ENCODE data around the gene ARVCF.
A peak's percentile ranks its signal among the peaks of the same experiment; 100 is the strongest.

ARVCF gene

GRCh38 chr22:19967850-19968449 is 48.7 kb downstream of the ARVCF start:
- no peaks in the 10 kb centered on the region for H4K20me1 ChIP-seq (ENCODE audit: control insufficient read depth, insufficient read depth, low read depth, low read length)
- H3K27ac ChIP-seq (ENCODE audit: low read depth, low read length) = no peak overlapping the region
- no peaks in the 10 kb centered on the region for H3K27me3 ChIP-seq (ENCODE audit: control insufficient read depth, low read length)
- H3K36me3 ChIP-seq (ENCODE audit: control insufficient read depth, low read length) = peaks cover 26% of the 10 kb centered on the region; the same call in 1 of the 2 replicates
- no peaks in the 10 kb centered on the region for H3K4me1 ChIP-seq (ENCODE audit: control insufficient read depth, low read length)
- H3K9me3 ChIP-seq (ENCODE audit: control insufficient read depth, insufficient read depth, low read length) = no peaks in the 10 kb centered on the region
- TF ChIP-seq EZH2phosphoT487 (IDR thresholded peaks at IDR 0.05; ENCODE audit: borderline replicate concordance, low read length) (no peak), CTCF (IDR thresholded peaks at IDR 0.05; ENCODE audit: low read depth, low read length, poor library complexity, severe bottlenecking) (no peak)
- no peaks in the 10 kb centered on the region for H3K9me2 ChIP-seq (replicated peaks; ENCODE audit: control insufficient read depth, low read length)
- no peak overlapping the region for H3K4me2 ChIP-seq (ENCODE audit: low read length)
- H3F3A ChIP-seq (ENCODE audit: control insufficient read depth, insufficient read depth) = no peaks in the 10 kb centered on the region
- no peak overlapping the region for H3K4me3 ChIP-seq (ENCODE audit: low read length)
- no peaks in the 10 kb centered on the region for H3K79me2 ChIP-seq (ENCODE audit: control insufficient read depth, low read length)

- Histone ChIP-seq H3K9me2 (replicated peaks; ENCODE audit: control insufficient read depth, low read length) (no peaks in the 10 kb centered on the region), H3K4me1 (ENCODE audit: control insufficient read depth, low read length) (no peaks in the 10 kb centered on the region), H3K79me2 (ENCODE audit: control insufficient read depth, low read length) (no peaks in the 10 kb centered on the region), H3K9me3 (ENCODE audit: control insufficient read depth, insufficient read depth, low read length) (no peaks in the 10 kb centered on the region), H4K20me1 (ENCODE audit: control insufficient read depth, insufficient read depth, low read depth, low read length) (0 out of 2 replicates have a peak, but pooled peaks cover 4% of the 10 kb centered on the region), H3K4me2 (ENCODE audit: low read length) (no peak overlapping the region), H3K4me3 (ENCODE audit: low read length) (no peak overlapping the region), H3K27ac (ENCODE audit: low read depth, low read length) (no peak overlapping the region), H3K36me3 (ENCODE audit: control insufficient read depth, low read length) (peaks cover 31% of the 10 kb centered on the region), H3K27me3 (ENCODE audit: control insufficient read depth, low read length) (no peaks in the 10 kb centered on the region), H3F3A (ENCODE audit: control insufficient read depth, insufficient read depth) (no peaks in the 10 kb centered on the region)
- TF ChIP-seq CTCF (IDR thresholded peaks at IDR 0.05; ENCODE audit: low read depth, low read length, poor library complexity, severe bottlenecking) (no peak), EZH2phosphoT487 (IDR thresholded peaks at IDR 0.05; ENCODE audit: borderline replicate concordance, low read length) (no peak)
Observed at GRCh38 chr22:19966908-19967750, 49.5 kb downstream of the ARVCF start.

- Histone ChIP-seq H3K4me2 (ENCODE audit: low read length) (no peak overlapping the region), H3K36me3 (ENCODE audit: control insufficient read depth, low read length) (peaks cover 34% of the 10 kb centered on the region), H3K27ac (ENCODE audit: low read depth, low read length) (no peak overlapping the region), H3K27me3 (ENCODE audit: control insufficient read depth, low read length) (no peaks in the 10 kb centered on the region), H4K20me1 (ENCODE audit: control insufficient read depth, insufficient read depth, low read depth, low read length) (0 out of 2 replicates have a peak, but pooled peaks cover 4% of the 10 kb centered on the region), H3K9me3 (ENCODE audit: control insufficient read depth, insufficient read depth, low read length) (no peaks in the 10 kb centered on the region), H3K4me1 (ENCODE audit: control insufficient read depth, low read length) (no peaks in the 10 kb centered on the region), H3K79me2 (ENCODE audit: control insufficient read depth, low read length) (no peaks in the 10 kb centered on the region), H3K4me3 (ENCODE audit: low read length) (no peak overlapping the region), H3F3A (ENCODE audit: control insufficient read depth, insufficient read depth) (no peaks in the 10 kb centered on the region), H3K9me2 (replicated peaks; ENCODE audit: control insufficient read depth, low read length) (no peaks in the 10 kb centered on the region)
- peak; percentile 62 for TF ChIP-seq CTCF (IDR thresholded peaks at IDR 0.05; ENCODE audit: low read depth, low read length, poor library complexity, severe bottlenecking)
- no peak for TF ChIP-seq EZH2phosphoT487 (IDR thresholded peaks at IDR 0.05; ENCODE audit: borderline replicate concordance, low read length)
Observed at GRCh38 chr22:19965771-19966709, 50.6 kb downstream of the ARVCF start.
